Inflammatory macrophage treated with lipopolysaccharide for 4 hours (primary cell): ENCODE data around the gene LRRC75A.

Source experiments
- DNase-seq: peaks from one replicate; pipeline ENCODE4 v3.0.0-alpha.2; 2020

Gene LRRC75A

GRCh38 chr17:16492613-16493530 is 879 bp upstream of the LRRC75A start:
- no peak for DNase-seq

GRCh38 chr17:16491131-16491702 is 776 bp downstream of the LRRC75A start:
- no peak for DNase-seq

GRCh38 chr17:16489431-16489830 is 2.6 kb downstream of the LRRC75A start:
- DNase-seq: no peak

GRCh38 chr17:16488968-16489337 is 3.0 kb downstream of the LRRC75A start:
- no peak for DNase-seq

- no peak for DNase-seq
Measured at GRCh38 chr17:16488186-16488967, 3.6 kb downstream of the LRRC75A start.

GRCh38 chr17:16486373-16487250 is 5.4 kb downstream of the LRRC75A start:
- no peak for DNase-seq

GRCh38 chr17:16484445-16485175 is 7.4 kb downstream of the LRRC75A start:
- DNase-seq: no peak

GRCh38 chr17:16483021-16483645 is 8.9 kb downstream of the LRRC75A start:
- DNase-seq: no peak

- DNase-seq: no peak
Measured at GRCh38 chr17:16482253-16482652, 9.7 kb downstream of the LRRC75A start.

- no peak for DNase-seq
Measured at GRCh38 chr17:16480995-16481394, 11.0 kb downstream of the LRRC75A start.

- DNase-seq: no peak
Measured at GRCh38 chr17:16479264-16479663, 12.7 kb downstream of the LRRC75A start.

- DNase-seq: no peak
Measured at GRCh38 chr17:16478649-16479048, 13.3 kb downstream of the LRRC75A start.

GRCh38 chr17:16477666-16478065 is 14.3 kb downstream of the LRRC75A start:
- DNase-seq: no peak

GRCh38 chr17:16477255-16477654 is 14.7 kb downstream of the LRRC75A start:
- DNase-seq: no peak

- DNase-seq: no peak
Measured at GRCh38 chr17:16475179-16475704, 16.8 kb downstream of the LRRC75A start.

GRCh38 chr17:16474012-16474725 is 17.8 kb downstream of the LRRC75A start:
- no peak for DNase-seq

GRCh38 chr17:16473044-16474011 is 18.7 kb downstream of the LRRC75A start:
- no peak for DNase-seq

GRCh38 chr17:16472539-16472938 is 19.5 kb downstream of the LRRC75A start:
- no peak for DNase-seq

GRCh38 chr17:16471295-16471694 is 20.7 kb downstream of the LRRC75A start:
- DNase-seq: no peak
